Suprapubic skin (tissue), 4 donors: ENCODE measurements around the gene SECISBP2.

Experiments used
- CTCF ChIP-seq, 2 donors: fragments of 200-600 bp in 1 of 2; fragments of 450-650 bp in 1 of 2; sonication (generic) in 1 of 2; IDR thresholded peaks; one replicate each; pipeline ENCODE4 v1.5.1; 2016 to 2019; ENCODE audit warnings: antibody characterized with exemption in 2 of 2, mild to moderate bottlenecking in 1 of 2, moderate library complexity in 1 of 2
- EP300 ChIP-seq: sonication (generic); formaldehyde crosslinking; IDR thresholded peaks from one replicate; pipeline ENCODE4 v1.6.1; 2017; ENCODE audit warnings: antibody characterized with exemption
- POLR2A ChIP-seq, 2 donors: fragments of 450-650 bp; IDR thresholded peaks; one replicate each; pipeline ENCODE4 v1.6.1; 2017; ENCODE audit warnings: antibody characterized with exemption in 2 of 2, mild to moderate bottlenecking in 2 of 2, moderate library complexity in 2 of 2
- POLR2AphosphoS5 ChIP-seq, 3 donors: sonication (generic); formaldehyde crosslinking; IDR thresholded peaks; one replicate each; pipeline ENCODE4 v1.6.1; 2017; ENCODE audit warnings: antibody characterized with exemption in 3 of 3

GRCh38 chr9:89400403-89401116 is 82.3 kb downstream of the SECISBP2 start:
- TF ChIP-seq EP300 (no peak), POLR2A (IDR thresholded peaks at IDR 0.05) (no peak), CTCF (IDR thresholded peaks at IDR 0.05) (no peak), POLR2AphosphoS5 (IDR thresholded peaks at IDR 0.05) (no peak)
